ENCODE measurements around the gene ZNF700.
"Not testable (repeated sequence)": the region's sequence is repeated elsewhere in the genome, so short reads cannot be mapped to it uniquely, and the experiment has no call there.

ZNF700 gene

DNA sequence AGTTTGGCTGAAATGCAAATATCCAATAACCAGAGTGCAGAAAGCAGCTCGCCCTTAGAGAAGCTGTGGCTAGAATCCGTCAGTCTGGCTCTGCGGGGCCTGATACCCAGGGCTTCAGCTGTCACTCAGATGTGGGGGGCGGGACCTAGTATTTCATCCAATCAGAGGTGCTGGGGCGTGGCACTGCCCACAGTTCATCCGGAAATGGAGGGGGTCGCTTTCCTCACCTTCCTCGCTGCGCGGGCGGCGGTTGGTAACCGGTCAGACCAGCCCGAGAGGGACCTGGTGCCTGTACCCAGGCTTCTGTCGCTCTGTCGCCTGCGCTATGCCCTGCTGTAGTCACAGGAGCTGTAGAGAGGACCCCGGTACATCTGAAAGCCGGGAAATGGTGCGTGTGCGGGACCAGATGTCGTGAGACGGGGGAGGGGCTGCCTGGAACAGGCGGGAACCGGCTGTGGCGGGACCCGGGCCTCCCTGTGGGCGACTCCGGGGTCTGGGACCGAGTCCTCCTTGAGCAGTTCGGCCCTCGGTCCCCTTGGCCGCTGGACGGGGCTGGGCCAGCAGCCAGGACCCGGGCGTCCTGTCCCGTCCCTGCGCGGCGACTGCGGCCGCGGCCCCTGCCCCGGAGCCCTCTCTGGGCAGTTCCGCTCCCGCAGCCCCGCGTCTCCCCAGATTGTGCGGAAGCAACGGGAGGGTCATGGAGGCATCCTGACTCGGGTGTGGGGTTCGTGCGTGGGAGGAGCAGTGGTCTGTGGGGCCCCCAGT, at the start of gene ZNF700:
ZNF700 (plus strand) TSS at position 222 of the 765 bp plus-strand sequence; CDS start at position 326, 104 bp downstream.
- DNase-seq: peak; percentile 96

GRCh38 chr19:11879687-11880266, 45.1 kb upstream of the ZNF700 start:
- not testable (repeated sequence) for DNase-seq

- DNase-seq: no peak
Measured at GRCh38 chr19:11880598-11880997, 44.3 kb upstream of the ZNF700 start.

DNA sequence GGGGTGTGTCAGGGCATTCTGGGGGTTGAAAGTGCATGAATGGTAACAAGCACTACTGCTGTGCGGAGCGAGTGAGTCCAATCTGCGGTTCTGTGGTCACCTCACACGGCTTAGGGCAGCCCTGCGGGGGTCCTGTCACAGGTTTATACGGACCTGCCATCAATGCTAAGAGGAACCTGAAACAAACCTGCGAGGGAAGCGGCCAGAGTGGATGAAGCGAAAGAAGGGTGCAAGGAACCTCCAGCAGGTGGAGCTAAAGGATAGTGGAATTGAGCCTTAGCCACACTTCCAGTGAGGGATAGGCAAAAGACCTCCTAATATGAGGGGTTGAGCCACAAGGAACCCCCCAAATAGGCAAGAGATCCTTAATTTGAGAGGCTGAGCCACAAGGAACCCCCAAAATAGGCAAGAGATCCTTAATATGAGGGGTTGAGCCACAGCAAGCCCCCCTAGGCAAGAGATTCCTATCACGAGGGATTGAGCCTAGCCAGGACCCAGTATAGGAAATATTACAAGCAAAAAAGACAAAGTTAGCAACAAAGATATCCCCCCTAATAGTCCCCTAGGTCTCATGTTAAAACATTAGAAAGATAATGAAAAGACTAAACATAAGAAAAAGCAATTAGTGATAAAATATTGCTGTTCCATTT, 43.6 kb upstream of the ZNF700 start:
- DNase-seq: peak; percentile 58

DNA sequence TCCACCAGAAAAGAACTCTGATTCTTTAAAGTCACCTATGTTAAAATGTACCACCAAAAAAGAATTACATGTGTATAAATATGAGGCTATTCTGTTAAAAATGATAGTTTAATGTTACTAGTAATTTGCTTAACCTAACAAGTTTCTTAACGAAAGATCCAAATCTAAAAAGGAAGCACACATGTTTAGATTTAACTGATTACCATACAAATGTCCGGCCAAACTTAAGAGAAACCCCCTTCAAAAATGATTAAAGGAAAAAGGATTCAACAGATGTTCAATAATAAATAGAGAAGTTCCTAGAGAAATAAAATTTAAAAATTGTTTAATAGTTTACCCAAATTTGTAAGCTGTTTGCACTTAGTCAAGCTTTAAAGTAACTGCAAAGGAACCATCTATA, 42.3 kb upstream of the ZNF700 start:
- no peak for DNase-seq

GRCh38 chr19:11887234-11887610, 37.7 kb upstream of the ZNF700 start:
- DNase-seq: no peak

DNA sequence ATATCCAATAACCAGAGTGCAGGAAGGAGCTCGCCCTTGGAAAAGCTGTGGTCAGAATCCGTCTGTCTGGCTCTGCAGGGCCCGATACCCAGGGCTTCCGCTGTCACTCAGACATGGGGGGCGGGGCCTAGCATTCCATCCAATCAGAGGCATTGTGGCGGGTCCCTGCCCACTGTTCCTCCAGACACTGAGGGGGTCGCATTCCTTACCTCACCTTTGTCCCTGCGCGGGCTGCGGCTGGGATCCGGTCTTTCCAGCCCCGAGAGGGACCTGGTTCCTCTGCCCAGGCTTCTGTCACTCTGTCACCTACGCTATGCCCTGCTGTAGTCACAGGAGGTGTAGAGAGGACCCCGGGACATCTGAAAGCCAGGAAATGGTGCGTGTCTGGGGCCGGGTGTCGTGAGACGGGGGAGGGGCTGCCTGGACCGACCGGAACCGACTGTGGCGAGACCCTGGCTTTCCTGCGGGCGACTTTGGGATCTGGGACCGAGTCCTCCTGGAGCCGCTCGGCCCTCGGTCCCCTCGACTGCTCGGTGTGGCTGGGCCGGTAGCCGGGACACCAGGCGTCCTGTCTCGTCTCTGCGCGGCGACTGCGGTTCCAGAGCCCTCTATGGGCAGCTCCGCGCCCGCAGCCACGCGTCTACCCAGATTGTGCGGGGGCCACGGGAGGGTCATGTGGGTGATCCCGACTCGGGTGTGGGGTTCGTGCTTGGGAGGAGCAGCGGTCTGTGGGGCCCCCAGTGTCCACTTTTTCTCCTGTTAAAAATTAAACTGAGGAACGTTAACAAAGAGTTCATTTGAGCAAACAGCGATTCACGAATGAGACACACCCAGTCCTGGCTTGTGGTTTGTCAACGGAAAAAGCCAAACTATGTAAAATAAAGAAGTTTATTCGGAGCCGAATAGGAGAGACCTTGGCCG, 37.0 kb upstream of the ZNF700 start, which contains the start of gene ZNF69:
ZNF69 (plus strand) TSS at position 172 of the 921 bp plus-strand sequence; CDS start at position 314, 142 bp downstream.
- peak; percentile 87 for DNase-seq

DNA sequence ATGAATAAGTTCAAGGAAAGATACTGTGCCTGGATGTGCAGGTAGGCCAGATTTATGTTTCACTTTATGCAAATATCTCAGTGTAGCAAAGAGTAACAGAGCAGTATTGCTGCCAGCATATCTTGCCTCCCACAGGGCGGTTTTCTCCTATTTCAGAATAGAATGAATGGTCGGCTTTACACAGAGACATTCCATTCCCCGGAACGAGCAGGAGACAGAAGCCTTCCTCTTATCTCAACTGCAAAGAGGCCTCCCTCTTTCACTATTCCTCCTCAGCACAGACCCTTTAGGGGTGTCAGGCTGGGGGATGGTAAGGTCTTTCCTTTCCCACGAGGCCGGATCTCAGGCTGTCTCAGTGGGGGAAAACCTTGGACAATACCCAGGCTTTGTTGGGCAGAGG, 35.0 kb upstream of the ZNF700 start:
- DNase-seq: not testable (repeated sequence)

GRCh38 chr19:11890634-11891033, 34.3 kb upstream of the ZNF700 start:
- no peak for DNase-seq

DNA sequence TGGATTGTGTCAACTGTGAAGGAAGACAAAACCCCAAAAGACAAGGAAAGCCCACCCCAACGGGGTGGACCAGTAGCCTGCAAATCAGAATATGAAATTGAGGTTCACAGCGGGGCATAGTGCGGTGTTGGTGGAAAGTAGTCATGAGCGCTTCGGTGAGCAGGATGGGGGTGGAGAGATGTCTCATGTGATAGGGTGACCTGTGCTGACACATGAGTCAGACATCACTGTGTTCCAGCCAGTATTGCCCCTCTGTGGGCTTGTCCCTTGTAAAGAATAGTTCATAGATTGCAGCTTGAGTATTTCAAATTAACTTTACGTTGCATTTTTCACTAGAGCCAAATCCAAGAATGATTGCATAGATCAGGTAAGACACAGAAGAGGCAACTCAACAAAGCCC, 30.1 kb upstream of the ZNF700 start:
- DNase-seq: no peak

DNA sequence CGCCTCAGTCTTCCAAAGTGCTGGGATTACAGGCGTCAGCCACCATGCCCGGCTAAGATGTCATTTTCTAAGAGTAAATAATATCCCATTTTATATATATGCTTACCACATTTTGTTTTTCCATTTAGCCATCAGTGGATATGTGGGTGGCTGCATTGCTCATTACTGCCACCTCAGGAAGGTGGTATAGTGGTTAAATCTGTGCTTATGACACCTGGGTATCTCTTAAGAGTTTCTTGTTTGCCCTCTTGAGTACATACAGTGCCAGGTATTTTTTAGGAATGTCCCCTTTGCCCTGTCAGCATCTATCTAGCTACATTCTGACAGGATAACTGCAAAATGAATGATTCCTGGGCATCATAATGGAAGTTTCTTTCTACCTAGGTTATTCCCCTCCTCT, 22.7 kb upstream of the ZNF700 start:
- no peak for DNase-seq

DNA sequence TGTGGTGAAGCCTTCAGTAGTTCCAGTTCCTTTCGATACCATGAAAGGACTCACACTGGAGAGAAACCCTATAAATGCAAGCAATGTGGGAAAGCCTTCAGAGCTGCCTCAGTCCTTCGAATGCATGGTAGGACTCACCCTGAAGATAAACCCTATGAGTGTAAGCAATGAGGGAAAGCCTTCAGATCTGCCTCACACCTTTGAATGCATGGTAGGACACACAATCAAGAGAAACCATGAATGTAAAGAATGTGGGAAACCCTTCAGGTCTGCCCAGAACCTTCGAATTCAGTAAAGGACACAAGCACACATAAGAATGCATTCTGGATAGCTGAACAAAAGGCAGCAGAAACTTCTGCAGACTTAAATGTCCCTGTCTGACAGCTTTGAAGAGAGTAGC, 19.0 kb upstream of the ZNF700 start:
- no peak for DNase-seq

DNA sequence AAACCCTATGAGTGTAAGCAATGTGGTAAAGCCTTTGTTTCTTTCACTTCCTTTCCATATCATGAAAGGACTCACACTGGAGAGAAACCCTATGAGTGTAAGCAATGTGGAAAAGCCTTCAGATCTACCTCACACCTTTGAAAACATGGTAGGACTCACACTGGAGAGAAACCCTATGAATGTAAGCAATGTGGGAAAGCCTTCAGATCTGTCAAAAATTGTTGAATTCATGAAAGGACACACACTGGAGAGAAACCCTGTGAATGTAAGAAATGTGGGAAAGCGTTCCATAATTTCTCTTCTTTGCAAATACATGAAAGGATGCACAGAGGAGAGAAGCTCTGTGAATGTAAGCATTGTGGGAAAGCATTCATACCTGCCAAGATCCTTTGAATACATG, 13.0 kb upstream of the ZNF700 start:
- DNase-seq: not testable (repeated sequence)

GRCh38 chr19:11914417-11915051, 10.4 kb upstream of the ZNF700 start:
- not testable (repeated sequence) for DNase-seq

DNA sequence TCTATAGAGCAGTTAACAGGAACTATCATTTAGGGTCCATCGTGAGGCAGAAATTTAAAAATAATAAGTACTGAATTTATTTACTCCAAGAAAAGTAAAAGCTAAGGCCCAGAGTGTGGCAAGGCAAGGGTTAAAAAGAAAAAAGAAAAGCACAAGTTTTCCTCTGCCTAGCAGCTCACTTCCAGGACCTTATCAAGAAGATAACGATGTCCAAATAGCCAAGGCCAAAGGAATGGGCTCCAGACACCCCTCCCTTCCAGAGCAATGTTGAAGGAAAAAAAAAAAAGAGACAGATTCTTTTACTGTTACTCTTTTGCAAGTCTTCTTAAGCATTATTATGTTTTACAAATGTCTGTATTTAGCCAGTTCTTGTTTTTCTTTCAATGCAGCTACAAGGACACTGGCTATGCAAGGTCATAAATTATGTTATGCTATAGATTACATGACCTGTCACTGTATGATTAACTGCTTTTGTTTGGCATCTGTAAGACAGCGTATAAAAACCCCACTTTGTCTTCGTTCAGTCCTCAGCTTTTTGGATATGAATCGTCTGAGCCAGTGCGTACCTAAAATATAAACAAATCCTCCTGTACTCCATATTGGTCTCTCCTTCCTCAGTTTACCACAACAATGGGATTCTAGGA, 2.9 kb upstream of the ZNF700 start:
- no peak for DNase-seq

GRCh38 chr19:11925651-11926187, 812 bp downstream of the ZNF700 start:
- not testable (repeated sequence) for DNase-seq

DNA sequence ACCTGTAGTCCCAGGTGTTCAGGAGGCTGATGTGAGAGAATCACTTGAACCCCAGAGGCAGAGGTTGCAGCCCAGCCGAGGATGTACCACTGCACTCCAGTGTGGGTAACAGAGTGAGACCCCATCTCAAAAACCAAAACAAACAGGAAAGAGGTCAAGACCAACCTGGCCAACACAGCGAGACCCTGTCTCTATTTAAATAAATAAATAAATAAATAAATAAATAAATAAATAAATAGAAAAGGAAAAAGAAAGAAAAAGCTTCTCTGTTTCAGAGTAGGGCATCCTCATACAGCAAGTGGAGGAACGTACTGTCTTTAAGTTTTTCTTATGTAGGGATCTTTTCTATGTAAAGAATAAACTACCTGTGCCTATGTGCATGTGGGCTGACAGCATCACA, 2.3 kb downstream of the ZNF700 start:
- DNase-seq: no peak

GRCh38 chr19:11931051-11931450, 6.1 kb downstream of the ZNF700 start:
- DNase-seq: no peak

- DNase-seq: no peak
Measured at GRCh38 chr19:11931513-11931912, 6.6 kb downstream of the ZNF700 start.

DNA sequence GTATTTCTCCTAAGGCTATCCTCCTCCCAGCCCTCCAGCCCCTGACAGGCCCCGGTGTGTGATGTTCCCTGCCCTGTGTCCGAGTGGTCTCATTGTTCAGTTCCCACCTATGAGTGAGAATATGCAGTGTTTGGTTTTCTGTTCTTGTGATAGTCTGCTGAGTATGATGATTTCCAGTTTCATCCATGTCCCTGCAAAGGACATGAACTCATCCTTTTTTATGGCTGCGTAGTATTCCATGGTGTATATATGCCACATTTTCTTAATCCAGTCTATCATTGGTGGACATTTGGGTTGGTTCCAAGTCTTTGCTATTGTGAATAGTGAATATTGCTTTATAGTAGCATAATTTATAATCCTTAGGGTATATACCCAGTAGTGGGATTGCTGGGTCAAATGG, 10.9 kb downstream of the ZNF700 start:
- not testable (repeated sequence) for DNase-seq

DNA sequence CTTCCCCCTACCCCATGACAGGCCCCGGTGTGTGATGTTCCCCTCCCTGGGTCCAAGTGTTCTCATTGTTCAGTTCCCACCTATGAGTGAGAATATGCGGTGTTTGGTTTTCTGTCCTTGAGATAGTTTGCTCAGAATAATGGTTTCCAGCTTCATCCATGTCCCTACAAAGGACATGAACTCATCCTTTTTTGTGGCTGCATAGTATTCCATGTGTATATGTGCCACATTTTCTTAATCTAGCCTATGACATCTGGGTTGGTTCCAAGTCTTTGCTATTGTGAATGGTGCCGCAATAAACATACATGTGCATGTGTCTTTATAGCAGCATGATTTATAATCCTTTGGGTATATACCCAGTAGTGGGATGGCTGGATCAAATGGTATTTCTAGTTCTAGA, 13.5 kb downstream of the ZNF700 start:
- not testable (repeated sequence) for DNase-seq

All from right forelimb (tissue), 1 donor.